ENCODE measurements around the gene MAD2L1. TPM values are rescaled to one million over a fixed set of nuclear protein-coding genes. Genes with fewer than 3 reads are reported as not detected.

Gene MAD2L1
- total and polyA plus RNA-seq, 2 of the 13 experiments (the other 11 are each of a cell fraction or from before 2014, with no cell fraction given) = 40.6 to 109 TPM

GRCh38 chr4:120082251-120082650, 15.6 kb upstream of the MAD2L1 start (continued):
- TF ChIP-seq HNRNPL (IDR thresholded peaks at IDR 0.05; ENCODE audit: low read depth, low read length) (no peak), DR1 (CRISPR knock-in tag; IDR thresholded peaks at IDR 0.05) (no peak), ZNF414 (CRISPR knock-in tag; IDR thresholded peaks at IDR 0.05) (no peak), ZBTB38 (CRISPR knock-in tag; IDR thresholded peaks at IDR 0.05) (no peak)

DNA sequence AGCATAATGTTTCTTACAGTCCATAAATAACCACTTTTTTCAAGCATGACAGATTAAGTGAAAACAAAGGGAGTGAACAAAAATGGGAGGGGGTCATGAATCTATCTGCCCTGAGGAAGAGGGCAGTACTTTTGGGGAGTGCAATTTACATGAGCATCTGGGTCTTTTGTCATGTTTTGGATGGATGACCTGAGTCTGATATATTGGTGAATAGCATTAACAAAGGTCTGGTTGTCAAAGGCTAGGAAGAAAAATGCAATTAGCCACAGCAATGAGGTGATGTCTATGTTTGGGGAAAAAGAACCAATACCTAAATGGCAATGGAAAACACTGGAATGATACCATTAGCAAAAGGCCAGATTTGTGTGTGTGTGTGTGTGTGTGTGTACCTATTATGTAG, 15.1 kb upstream of the MAD2L1 start:
- POLR2A ChIA-PET = no interaction called here
- ATAC-seq = no peak
- H3K27me3 ChIP-seq (ENCODE audit: control insufficient read depth in 1 of 2, insufficient read depth in 2 of 2, low read length in 2 of 2) = no peaks in the 10 kb centered on the region

More for the DNA sequence above, 15.1 kb upstream of the MAD2L1 start:
- no TSS peak for BruUV-seq (replicated peaks)
- no peaks in the 10 kb centered on the region for H3K79me2 ChIP-seq (ENCODE audit: insufficient read depth, low read length)
- no peak overlapping the region for H3K4me2 ChIP-seq (ENCODE audit: low read depth, low read length)
- H2AFZ ChIP-seq (ENCODE audit: low read length) = no peak overlapping the region
- in situ Hi-C loops (cut with HindIII; ENCODE audit: extremely low pct_ligation_motif_present, low pct_unique_long_range_greater_than_20kb) = no loop called here
- H3K36me3 ChIP-seq (replicated peaks in 1 of 2; ENCODE audit: control insufficient read depth in 1 of 2, insufficient read depth in 2 of 2, low read length in 2 of 2) = no peaks in the 10 kb centered on the region
- DNase-seq (ENCODE audit: low spot score) (no peak), FAIRE-seq (no peak)
- no peaks in the 10 kb centered on the region for H4K20me1 ChIP-seq (ENCODE audit: insufficient read depth, low read length)
- H3K27ac ChIP-seq (ENCODE audit: extremely low read length, insufficient read depth, low read length) = no peak overlapping the region
- no peaks in the 10 kb centered on the region for H3K9me3 ChIP-seq (ENCODE audit: low read length)
- H3K9ac ChIP-seq (ENCODE audit: insufficient read depth, low read depth, low read length) = no peak overlapping the region
- intact Hi-C loops (cut with micrococcal nuclease; ENCODE audit: unreplicated experiment) = no loop called here
- no peak overlapping the region for H3K4me3 ChIP-seq (replicated peaks in 1 of 3; ENCODE audit: insufficient read depth in 1 of 3, low read depth in 2 of 3, low read length in 3 of 3)
- CTCF ChIA-PET (ENCODE audit: low intra/inter-chr PET ratio, low total read pairs) = no interaction called here
- TF ChIP-seq, protein P1, sequence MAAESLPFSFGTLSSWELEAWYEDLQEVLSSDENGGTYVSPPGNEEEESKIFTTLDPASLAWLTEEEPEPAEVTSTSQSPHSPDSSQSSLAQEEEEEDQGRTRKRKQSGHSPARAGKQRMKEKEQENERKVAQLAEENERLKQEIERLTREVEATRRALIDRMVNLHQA (CRISPR knock-in tag; IDR thresholded peaks at IDR 0.05) = no peak
- TF ChIP-seq KLF15 (CRISPR knock-in tag; IDR thresholded peaks at IDR 0.05; ENCODE audit: borderline replicate concordance) (no peak), ELK4 (CRISPR knock-in tag; IDR thresholded peaks at IDR 0.05; ENCODE audit: borderline replicate concordance) (no peak), JUNB (CRISPR knock-in tag; IDR thresholded peaks at IDR 0.05; ENCODE audit: borderline replicate concordance) (no peak)
- TF ChIP-seq, protein P2, sequence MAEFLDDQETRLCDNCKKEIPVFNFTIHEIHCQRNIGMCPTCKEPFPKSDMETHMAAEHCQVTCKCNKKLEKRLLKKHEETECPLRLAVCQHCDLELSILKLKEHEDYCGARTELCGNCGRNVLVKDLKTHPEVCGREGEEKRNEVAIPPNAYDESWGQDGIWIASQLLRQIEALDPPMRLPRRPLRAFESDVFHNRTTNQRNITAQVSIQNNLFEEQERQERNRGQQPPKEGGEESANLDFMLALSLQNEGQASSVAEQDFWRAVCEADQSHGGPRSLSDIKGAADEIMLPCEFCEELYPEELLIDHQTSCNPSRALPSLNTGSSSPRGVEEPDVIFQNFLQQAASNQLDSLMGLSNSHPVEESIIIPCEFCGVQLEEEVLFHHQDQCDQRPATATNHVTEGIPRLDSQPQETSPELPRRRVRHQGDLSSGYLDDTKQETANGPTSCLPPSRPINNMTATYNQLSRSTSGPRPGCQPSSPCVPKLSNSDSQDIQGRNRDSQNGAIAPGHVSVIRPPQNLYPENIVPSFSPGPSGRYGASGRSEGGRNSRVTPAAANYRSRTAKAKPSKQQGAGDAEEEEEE (CRISPR knock-in tag; IDR thresholded peaks at IDR 0.05; ENCODE audit: borderline replicate concordance) = no peak
- no peaks in the 10 kb centered on the region for H3K4me1 ChIP-seq (ENCODE audit: insufficient read depth, low read length)
